Activated CD4-positive, alpha-beta memory T cell treated with anti-CD3 and anti-CD28 coated beads, Interleukin-2, amount 10 ng/mL, durations not matched to agents 7 days and 5 days (primary cell): ENCODE results near the gene HMGCL. TPM values are rescaled to one million over a fixed set of nuclear protein-coding genes. Genes with fewer than 3 reads are reported as not detected.
A peak's percentile ranks its signal among the peaks of the same experiment; 100 is the strongest.
"Not testable (repeated sequence)": the region's sequence is repeated elsewhere in the genome, so short reads cannot be mapped to it uniquely, and the experiment has no call there.

Experiments
- CTCF ChIA-PET: fragments of 350-600 bp; sonication (Branson Sonifier 250); formaldehyde crosslinking; loops from one replicate; lab custom pipeline; 2021; ENCODE audit warnings: antibody characterized with exemption, inconsistent platforms; lab: Charles Lee
- POLR2A ChIA-PET: fragments of 350-600 bp; sonication (Branson Sonifier 250); formaldehyde crosslinking; loops from one replicate; lab custom pipeline; 2021; ENCODE audit warnings: antibody characterized with exemption; lab: Charles Lee
- DNase-seq: peaks from one replicate; pipeline ENCODE4 v3.0.0-alpha.2; 2020
- H3K27ac Mint-ChIP-seq: one replicate; pipeline ENCODE4 v1.8.0; 2021; ENCODE audit warnings: mild to moderate bottlenecking, mixed read lengths
- H3K27me3 Mint-ChIP-seq: one replicate; pipeline ENCODE4 v1.8.0; 2021; ENCODE audit warnings: mixed read lengths
- H3K36me3 Mint-ChIP-seq: one replicate; pipeline ENCODE4 v1.8.0; 2021; ENCODE audit warnings: low read depth, mixed read lengths
- H3K4me1 Mint-ChIP-seq: one replicate; pipeline ENCODE4 v1.8.0; 2021; ENCODE audit warnings: mixed read lengths
- H3K4me3 Mint-ChIP-seq: one replicate; pipeline ENCODE4 v1.8.0; 2021; ENCODE audit warnings: mild to moderate bottlenecking, mixed read lengths
- H3K9me3 Mint-ChIP-seq: one replicate; pipeline ENCODE4 v1.8.0; 2021; ENCODE audit warnings: mixed read lengths
- total RNA-seq, 2 experiments: library from RNA; stranded (reverse); gene quantifications; one replicate each; pipeline ENCODE4 v1.2.3, GENCODE V29; 2021

The HMGCL gene
- total RNA-seq = 10 to 100 TPM; 33.5 to 35.7 TPM

- POLR2A ChIA-PET = interaction anchor here (0.6 to 2.8 kb wide), 22 partner anchors 9 to 296 kb away, joined by 3 to 34 read pairs (median 4); partner anchors contain the start of genes FUCA1, GALE, PITHD1 and PNRC2
- Mint-ChIP-seq H3K4me1 (peaks cover 25% of the 10 kb centered on the region), H3K4me3 (peak within 1 kb of the TSS; percentile 94), H3K27me3 (no peaks in the 10 kb centered on the region), H3K9me3 (no peaks in the 10 kb centered on the region), H3K27ac (peak within 1 kb of the TSS; percentile 87), H3K36me3 (peaks cover 2% of the 10 kb centered on the region)
- DNase-seq = peak; percentile 91
- CTCF ChIA-PET = interaction anchor here (0.7 to 7.1 kb wide), 9 partner anchors 14 to 185 kb away, joined by 3 to 65 read pairs (median 4); partner anchors contain the start of genes ELOA, FUCA1 and RPL11
Measured at GRCh38 chr1:23825076-23825761, at the start of gene HMGCL. Gene HMGCL, minus strand, starts transcription at chr1:23825429. Its CDS starts 14 bp downstream, at chr1:23825415.

GRCh38 chr1:23872421-23872820 lies 47.2 kb upstream of the HMGCL start:
- CTCF ChIA-PET = no interaction called here
- Mint-ChIP-seq H3K27me3 (peaks cover 11% of the 10 kb centered on the region), H3K9me3 (peaks cover 7% of the 10 kb centered on the region), H3K27ac (no peak overlapping the region), H3K36me3 (peaks cover 8% of the 10 kb centered on the region), H3K4me3 (no peak overlapping the region), H3K4me1 (peaks cover 10% of the 10 kb centered on the region)
- no peak for DNase-seq
- POLR2A ChIA-PET = no interaction called here

DNA sequence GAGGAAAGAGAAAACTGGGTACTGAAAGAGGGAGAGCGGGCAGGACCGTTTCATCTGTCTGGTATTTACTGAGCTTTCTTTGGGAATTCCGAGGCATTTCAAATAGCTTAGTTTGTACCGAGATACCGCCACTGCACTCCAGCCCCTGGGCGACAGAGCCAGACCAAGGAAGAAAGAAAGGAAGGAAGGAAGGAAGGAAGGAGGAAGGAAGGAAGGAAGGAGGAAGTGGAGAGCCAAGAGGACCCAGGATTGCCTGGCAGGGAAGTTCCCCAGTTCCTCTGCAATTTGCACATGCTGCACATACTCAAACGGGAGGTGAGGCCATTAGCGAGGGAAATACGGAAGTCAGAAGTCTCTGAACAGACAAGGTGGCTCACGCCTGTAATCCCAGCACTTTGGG lies 43.8 kb upstream of the HMGCL start:
- POLR2A ChIA-PET = no interaction called here
- H3K27ac Mint-ChIP-seq = no peak overlapping the region
- peaks cover 18% of the 10 kb centered on the region for H3K4me1 Mint-ChIP-seq
- no peaks in the 10 kb centered on the region for H3K9me3 Mint-ChIP-seq
- H3K27me3 Mint-ChIP-seq = peaks cover 5% of the 10 kb centered on the region
- CTCF ChIA-PET = interaction anchor here (0.6 to 2.1 kb wide), 7 partner anchors 30 to 846 kb away, joined by 3 to 23 read pairs (median 4); no protein-coding TSS in a partner anchor
- no peak for DNase-seq
- peaks cover 5% of the 10 kb centered on the region for H3K36me3 Mint-ChIP-seq
- H3K4me3 Mint-ChIP-seq = no peak overlapping the region

- Mint-ChIP-seq H3K9me3 (no peaks in the 10 kb centered on the region), H3K4me3 (peak overlapping the region; percentile 78), H3K27ac (peak overlapping the region; percentile 11), H3K4me1 (peaks cover 18% of the 10 kb centered on the region), H3K36me3 (peaks cover 5% of the 10 kb centered on the region), H3K27me3 (peaks cover 5% of the 10 kb centered on the region)
- POLR2A ChIA-PET = interaction anchor here (0.8 to 1.3 kb wide), 2 partner anchors 58 to 89 kb away, joined by 3 to 4 read pairs; no protein-coding TSS in a partner anchor
- CTCF ChIA-PET = interaction anchor here (0.6 to 2.1 kb wide), 6 partner anchors 30 to 169 kb away, joined by 3 to 23 read pairs (median 4); no protein-coding TSS in a partner anchor
- DNase-seq = no peak
Measured at GRCh38 chr1:23868557-23869016, 43.4 kb upstream of the HMGCL start.

DNA sequence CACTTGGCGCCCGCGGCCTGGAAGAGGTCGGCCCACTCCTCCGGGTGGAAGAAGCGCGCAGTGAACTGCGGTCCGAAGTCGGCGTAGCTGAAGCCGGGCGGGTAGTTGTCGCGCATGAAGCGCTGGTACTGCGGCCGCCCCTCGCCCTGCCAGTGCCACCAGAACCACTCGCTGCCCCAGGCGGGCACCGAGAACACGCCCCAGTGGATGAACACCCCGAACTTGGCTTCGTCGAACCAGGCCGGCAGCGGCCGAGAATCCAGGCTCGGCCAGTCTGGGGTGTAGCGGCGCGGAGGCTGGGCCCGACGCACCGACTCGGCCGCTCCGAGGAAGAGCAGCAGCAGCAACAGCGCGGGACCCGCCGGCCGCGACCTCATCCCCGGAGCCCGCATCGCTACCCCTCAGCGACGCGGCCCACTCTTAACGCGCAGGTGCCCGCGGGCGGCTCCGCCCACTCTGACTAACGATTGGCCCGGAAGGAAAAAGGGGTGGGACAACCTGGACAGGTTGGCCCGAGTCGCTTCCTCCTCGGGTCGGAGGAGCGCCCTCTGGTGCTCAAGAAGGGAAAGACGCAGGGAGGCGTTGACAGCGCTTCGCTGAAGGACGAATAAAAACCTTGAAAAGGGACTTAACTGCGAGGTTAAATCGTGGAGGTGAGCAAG lies 42.8 kb upstream of the HMGCL start, which contains the start of gene FUCA1:
TSS of gene FUCA1 (minus strand) at position 396 of the 662 bp plus-strand sequence. CDS start at position 392, 4 bp downstream.
- Mint-ChIP-seq H3K4me3 (peak within 1 kb of the TSS; percentile 78), H3K4me1 (peaks cover 18% of the 10 kb centered on the region), H3K36me3 (peaks cover 5% of the 10 kb centered on the region), H3K27me3 (peaks cover 5% of the 10 kb centered on the region), H3K9me3 (no peaks in the 10 kb centered on the region), H3K27ac (peak within 1 kb of the TSS; percentile 11)
- ChIA-PET CTCF (interaction anchor here (0.8 to 2.1 kb wide), 6 partner anchors 29 to 96 kb away, joined by 3 to 23 read pairs (median 4); no protein-coding TSS in a partner anchor), POLR2A (interaction anchor here (0.8 to 1.3 kb wide), 3 partner anchors 43 to 90 kb away, joined by 3 to 4 read pairs (median 4); partner anchors contain the start of gene HMGCL)
- DNase-seq = peak; percentile 93

GRCh38 chr1:23867542-23867894 lies 42.3 kb upstream of the HMGCL start:
- peak overlapping the region; percentile 78 for H3K4me3 Mint-ChIP-seq
- no peak overlapping the region for H3K27ac Mint-ChIP-seq
- DNase-seq = no peak
- POLR2A ChIA-PET = interaction anchor here (1.0 to 1.3 kb wide), 2 partner anchors 43 to 57 kb away, joined by 4 read pairs; partner anchors contain the start of gene HMGCL
- H3K4me1 Mint-ChIP-seq = peaks cover 18% of the 10 kb centered on the region
- no peaks in the 10 kb centered on the region for H3K9me3 Mint-ChIP-seq
- peaks cover 5% of the 10 kb centered on the region for H3K27me3 Mint-ChIP-seq
- CTCF ChIA-PET = interaction anchor here (0.8 to 2.1 kb wide), 2 partner anchors 57 to 60 kb away, joined by 3 to 23 read pairs; no protein-coding TSS in a partner anchor
- H3K36me3 Mint-ChIP-seq = peaks cover 5% of the 10 kb centered on the region

DNA sequence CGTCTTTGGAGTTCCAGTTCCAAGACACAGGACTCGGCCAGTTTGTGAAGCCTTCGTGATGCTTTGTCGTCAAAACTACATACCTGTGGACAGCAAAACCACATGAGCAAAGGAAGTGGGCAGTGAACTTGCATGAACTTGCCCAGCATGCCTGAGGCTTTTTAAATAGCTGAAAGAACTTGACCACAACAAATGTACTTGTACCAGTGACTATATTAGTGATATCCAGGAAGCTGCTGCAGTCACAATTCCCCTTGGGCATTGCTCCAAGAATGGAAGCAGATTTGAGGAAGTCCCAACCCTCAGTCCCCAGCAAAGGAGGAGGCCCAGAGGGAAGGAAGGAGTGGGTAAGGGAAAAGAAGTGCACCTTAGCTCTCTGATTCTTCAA lies 40.3 kb upstream of the HMGCL start:
- Mint-ChIP-seq H3K4me3 (no peak overlapping the region), H3K36me3 (peaks cover 5% of the 10 kb centered on the region), H3K27me3 (peaks cover 5% of the 10 kb centered on the region), H3K27ac (no peak overlapping the region), H3K9me3 (no peaks in the 10 kb centered on the region), H3K4me1 (peaks cover 18% of the 10 kb centered on the region)
- ChIA-PET CTCF (interaction anchor here (1.3 kb wide), 1 partner anchor 56 kb away, joined by 3 read pairs; no protein-coding TSS in a partner anchor), POLR2A (no interaction called here)
- DNase-seq = no peak

DNA sequence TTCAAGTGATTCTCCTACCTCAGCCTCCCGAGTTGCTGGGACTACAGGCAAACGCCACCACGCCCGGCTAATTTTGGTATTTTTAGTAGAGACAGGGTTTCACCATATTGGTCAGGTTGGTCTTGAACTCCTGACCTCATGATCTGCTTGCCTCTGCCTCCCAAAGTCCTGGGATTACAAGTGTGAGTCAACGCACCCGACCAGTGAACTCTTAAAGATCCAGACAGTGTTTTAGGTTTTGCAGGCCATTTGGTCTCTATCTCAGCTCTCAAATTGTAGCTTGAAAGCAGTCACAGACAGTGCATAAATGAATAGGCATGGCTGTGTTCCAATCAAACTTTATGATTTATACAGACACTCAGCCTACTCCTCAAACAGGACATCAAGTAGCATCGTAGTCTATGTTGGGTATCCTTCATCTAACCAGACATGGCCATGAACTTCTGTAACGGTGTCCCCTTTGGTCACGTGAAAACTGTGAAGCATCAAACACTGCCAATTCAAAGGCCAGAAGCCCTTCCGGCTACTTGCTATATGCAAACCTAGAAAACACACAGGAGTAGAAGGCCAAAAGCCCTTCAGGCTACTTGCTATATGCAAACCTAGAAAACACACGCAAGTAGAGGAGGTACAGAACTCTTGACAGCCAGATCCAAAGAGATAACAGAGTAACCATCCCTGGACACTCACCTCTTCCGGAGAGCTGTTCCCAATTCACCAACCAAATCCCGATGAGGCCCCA lies 39.7 kb upstream of the HMGCL start:
- CTCF ChIA-PET = interaction anchor here (1.3 kb wide), 1 partner anchor 55 kb away, joined by 3 read pairs; no protein-coding TSS in a partner anchor
- H3K4me3 Mint-ChIP-seq = no peak overlapping the region
- H3K36me3 Mint-ChIP-seq = peaks cover 5% of the 10 kb centered on the region
- no peaks in the 10 kb centered on the region for H3K9me3 Mint-ChIP-seq
- peaks cover 18% of the 10 kb centered on the region for H3K4me1 Mint-ChIP-seq
- POLR2A ChIA-PET = no interaction called here
- H3K27ac Mint-ChIP-seq = no peak overlapping the region
- no peak for DNase-seq
- H3K27me3 Mint-ChIP-seq = peaks cover 5% of the 10 kb centered on the region

DNA sequence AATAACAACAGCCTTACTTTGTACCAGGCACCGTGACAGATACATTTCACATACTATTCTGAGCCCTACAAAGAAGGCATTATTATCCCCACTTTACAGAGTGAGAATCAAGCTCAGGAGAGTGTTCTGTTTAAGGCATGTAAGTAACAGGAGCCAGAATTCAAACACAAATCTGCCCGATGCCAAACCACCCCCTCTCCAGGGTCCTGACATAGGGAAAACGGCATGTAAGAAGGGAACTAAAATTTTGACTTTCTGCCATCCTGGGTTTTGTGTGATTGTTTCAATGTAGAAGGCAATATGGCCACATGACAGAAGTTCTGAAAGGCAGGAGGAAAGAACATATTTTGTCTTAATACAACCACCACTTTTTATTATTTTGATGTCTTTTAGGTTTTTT lies 37.4 kb upstream of the HMGCL start:
- peaks cover 5% of the 10 kb centered on the region for H3K36me3 Mint-ChIP-seq
- no peak for DNase-seq
- peaks cover 9% of the 10 kb centered on the region for H3K4me1 Mint-ChIP-seq
- H3K27ac Mint-ChIP-seq = no peak overlapping the region
- POLR2A ChIA-PET = interaction anchor here (0.6 kb wide), 1 partner anchor 17 kb away, joined by 3 read pairs; no protein-coding TSS in a partner anchor
- CTCF ChIA-PET = interaction anchor here (1.3 to 1.8 kb wide), 2 partner anchors 54 to 85 kb away, joined by 3 read pairs; no protein-coding TSS in a partner anchor
- H3K27me3 Mint-ChIP-seq = no peaks in the 10 kb centered on the region
- H3K4me3 Mint-ChIP-seq = no peak overlapping the region
- H3K9me3 Mint-ChIP-seq = no peaks in the 10 kb centered on the region

- CTCF ChIA-PET = interaction anchor here (0.7 to 3.0 kb wide), 4 partner anchors 44 to 189 kb away, joined by 3 to 18 read pairs (median 8); no protein-coding TSS in a partner anchor
- Mint-ChIP-seq H3K4me1 (peaks cover 7% of the 10 kb centered on the region), H3K27me3 (no peaks in the 10 kb centered on the region), H3K4me3 (no peak overlapping the region), H3K36me3 (no peaks in the 10 kb centered on the region), H3K9me3 (no peaks in the 10 kb centered on the region), H3K27ac (no peak overlapping the region)
- POLR2A ChIA-PET = interaction anchor here (1.0 kb wide), 1 partner anchor 29 kb away, joined by 4 read pairs; the partner anchor contains the start of gene HMGCL
- no peak for DNase-seq
Measured at GRCh38 chr1:23854568-23854967, 29.3 kb upstream of the HMGCL start.

- POLR2A ChIA-PET, H3K27ac Mint-ChIP-seq, H3K9me3 Mint-ChIP-seq, H3K36me3 Mint-ChIP-seq, H3K4me3 Mint-ChIP-seq, H3K4me1 Mint-ChIP-seq, DNase-seq, CTCF ChIA-PET, H3K27me3 Mint-ChIP-seq: not testable (repeated sequence)
Measured at GRCh38 chr1:23853124-23853523, 27.9 kb upstream of the HMGCL start.

- H3K4me3 Mint-ChIP-seq, H3K9me3 Mint-ChIP-seq, H3K27me3 Mint-ChIP-seq, POLR2A ChIA-PET, CTCF ChIA-PET, H3K27ac Mint-ChIP-seq, H3K4me1 Mint-ChIP-seq, DNase-seq: not testable (repeated sequence)
- H3K36me3 Mint-ChIP-seq = peaks cover 15% of the 10 kb centered on the region
Measured at GRCh38 chr1:23851406-23851805, 26.2 kb upstream of the HMGCL start.
